ENCODE measurements around the gene TRIM54. TPM values are rescaled to one million over a fixed set of nuclear protein-coding genes. Genes with fewer than 3 reads are reported as not detected.

The TRIM54 gene
- total RNA-seq, 4 donors from 2014 or later, result 219 to 554 (median 427) TPM

DNA sequence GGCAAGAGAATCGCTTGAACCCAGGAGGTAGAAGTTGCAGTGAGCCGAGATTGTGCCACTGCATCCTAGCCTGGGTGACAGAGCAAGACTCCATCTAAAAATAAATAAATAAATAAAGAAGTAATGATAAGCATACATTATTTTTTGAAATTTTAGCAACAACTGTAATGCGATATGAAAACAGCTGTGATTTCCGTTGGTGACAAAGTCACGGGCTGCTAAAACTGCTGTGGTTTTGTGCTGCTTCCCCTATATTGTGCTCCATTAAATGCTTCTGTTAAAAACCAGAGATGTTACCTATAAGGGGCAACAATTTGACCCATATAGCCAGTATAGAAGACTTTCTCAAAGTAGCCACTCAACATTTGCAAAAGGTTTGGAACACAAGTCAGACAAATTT, 8.3 kb downstream of the TRIM54 start:
- intact Hi-C loops (cut with DNase I; ENCODE audit: low total_unique reads) (no loop called here), in situ Hi-C loops (cut with MboI; ENCODE audit: low sequenced_read_pairs in 4 of 4) (loop anchor here in 2 of 4 donors (25.0 kb wide), 1 partner anchor 328 kb away; the partner anchor contains the start of gene MAPRE3 (in 2 of the 2))
- Histone ChIP-seq H3K36me3 (peaks cover 0 to 16% of the 10 kb centered on the region in 2 donors), H3K4me3 (peak overlapping the region; percentile 41 to 84 (median 66)), H3K9me3 (no peaks in the 10 kb centered on the region), H3K27me3 (no peaks in the 10 kb centered on the region), H3K4me1 (peaks cover 83 to 95% of the 10 kb centered on the region in 2 donors), H3K27ac (peak overlapping the region; percentile 88 to 99 (median 98))
- DNase-seq (no peak), ATAC-seq (no peak)
- TF ChIP-seq POLR2A (IDR thresholded peaks at IDR 0.05), result no peak
- TF ChIP-seq, protein P1, sequence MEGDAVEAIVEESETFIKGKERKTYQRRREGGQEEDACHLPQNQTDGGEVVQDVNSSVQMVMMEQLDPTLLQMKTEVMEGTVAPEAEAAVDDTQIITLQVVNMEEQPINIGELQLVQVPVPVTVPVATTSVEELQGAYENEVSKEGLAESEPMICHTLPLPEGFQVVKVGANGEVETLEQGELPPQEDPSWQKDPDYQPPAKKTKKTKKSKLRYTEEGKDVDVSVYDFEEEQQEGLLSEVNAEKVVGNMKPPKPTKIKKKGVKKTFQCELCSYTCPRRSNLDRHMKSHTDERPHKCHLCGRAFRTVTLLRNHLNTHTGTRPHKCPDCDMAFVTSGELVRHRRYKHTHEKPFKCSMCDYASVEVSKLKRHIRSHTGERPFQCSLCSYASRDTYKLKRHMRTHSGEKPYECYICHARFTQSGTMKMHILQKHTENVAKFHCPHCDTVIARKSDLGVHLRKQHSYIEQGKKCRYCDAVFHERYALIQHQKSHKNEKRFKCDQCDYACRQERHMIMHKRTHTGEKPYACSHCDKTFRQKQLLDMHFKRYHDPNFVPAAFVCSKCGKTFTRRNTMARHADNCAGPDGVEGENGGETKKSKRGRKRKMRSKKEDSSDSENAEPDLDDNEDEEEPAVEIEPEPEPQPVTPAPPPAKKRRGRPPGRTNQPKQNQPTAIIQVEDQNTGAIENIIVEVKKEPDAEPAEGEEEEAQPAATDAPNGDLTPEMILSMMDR (IDR thresholded peaks at IDR 0.05 in 4 of 5, conservative IDR thresholded peaks at IDR 0.05 in 1 of 5), result no peak

DNA sequence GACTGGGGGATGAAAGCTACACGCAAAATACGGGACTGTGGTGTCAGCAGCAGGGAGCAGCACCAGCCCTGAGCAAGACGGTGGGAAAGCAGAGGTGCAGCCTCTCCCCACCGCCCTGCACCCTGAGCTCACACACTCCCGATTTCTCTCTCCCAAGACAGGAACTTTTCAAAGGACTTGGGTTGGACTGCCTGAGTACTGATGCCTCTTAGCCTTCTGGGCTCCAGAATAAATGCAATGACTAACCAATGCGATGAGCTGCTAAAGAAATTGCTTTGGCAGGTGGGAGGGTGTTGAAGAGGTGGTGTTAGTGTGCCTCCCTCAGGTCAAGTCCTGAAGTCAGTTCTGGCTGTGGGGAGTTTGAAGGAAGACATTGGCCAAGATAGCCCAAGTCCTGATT, 9.6 kb downstream of the TRIM54 start:
- DNase-seq (peak in 1 of 2 donors; percentile 67), ATAC-seq (peak; percentile 66 to 82)
- TF ChIP-seq POLR2A (IDR thresholded peaks at IDR 0.05), result peak in 1 of 2 donors; percentile 59
- TF ChIP-seq, protein P1 (IDR thresholded peaks at IDR 0.05 in 4 of 5, conservative IDR thresholded peaks at IDR 0.05 in 1 of 5), result peak in 3 of 5 experiments; percentile 11 to 50 (median 16)
- Histone ChIP-seq H3K36me3 (peaks cover 0 to 13% of the 10 kb centered on the region in 2 donors), H3K27me3 (no peaks in the 10 kb centered on the region), H3K9me3 (no peaks in the 10 kb centered on the region), H3K4me1 (peaks cover 88 to 97% of the 10 kb centered on the region in 2 donors), H3K27ac (peak overlapping the region; percentile 88 to 99 (median 98)), H3K4me3 (peak overlapping the region; percentile 42 to 84 (median 66))
- intact Hi-C loops (cut with DNase I; ENCODE audit: low total_unique reads), result loop anchor here (1.0 kb wide), 1 partner anchor 42 kb away; no protein-coding TSS in a partner anchor
- in situ Hi-C loops (cut with MboI; ENCODE audit: low sequenced_read_pairs in 4 of 4), result loop anchor here in 2 of 4 donors (25.0 kb wide), 1 partner anchor 330 kb away; the partner anchor contains the start of gene MAPRE3 (in 2 of the 2)

DNA sequence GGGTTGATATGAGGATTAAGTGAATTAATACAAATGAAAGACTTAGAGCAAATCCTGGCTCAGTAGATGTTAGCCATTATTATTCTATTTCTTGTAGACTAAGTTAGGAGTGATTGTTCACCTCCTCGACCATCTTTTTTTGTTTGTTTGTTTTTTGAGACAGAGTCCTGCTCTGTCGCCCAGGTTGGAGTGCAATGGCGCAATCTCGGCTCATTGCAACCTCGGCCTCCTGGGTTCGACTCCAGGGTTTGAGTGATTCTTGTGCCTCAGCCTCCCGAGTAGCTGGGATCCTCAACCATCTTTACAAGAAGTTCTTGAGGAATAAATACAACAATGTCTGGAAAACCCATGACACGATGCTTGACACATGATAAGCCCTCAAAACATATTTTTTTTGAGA, 12.7 kb downstream of the TRIM54 start:
- Histone ChIP-seq H3K4me1 (peaks cover 71 to 90% of the 10 kb centered on the region in 2 donors), H3K9me3 (no peaks in the 10 kb centered on the region), H3K4me3 (peak overlapping the region in 1 of 4 donors; percentile 14), H3K27me3 (no peaks in the 10 kb centered on the region), H3K27ac (peak overlapping the region; percentile 88 to 99 (median 98)), H3K36me3 (peaks cover 0 to 18% of the 10 kb centered on the region in 2 donors)
- in situ Hi-C loops (cut with MboI; ENCODE audit: low sequenced_read_pairs in 4 of 4) (loop anchor here in 2 of 4 donors (25.0 kb wide), 1 partner anchor 333 kb away; the partner anchor contains the start of gene MAPRE3 (in 2 of the 2)), intact Hi-C loops (cut with DNase I; ENCODE audit: low total_unique reads) (no loop called here)
- DNase-seq (no peak), ATAC-seq (no peak)
- TF ChIP-seq POLR2A (IDR thresholded peaks at IDR 0.05), result no peak
- TF ChIP-seq, protein P1 (IDR thresholded peaks at IDR 0.05 in 4 of 5, conservative IDR thresholded peaks at IDR 0.05 in 1 of 5), result no peak

DNA sequence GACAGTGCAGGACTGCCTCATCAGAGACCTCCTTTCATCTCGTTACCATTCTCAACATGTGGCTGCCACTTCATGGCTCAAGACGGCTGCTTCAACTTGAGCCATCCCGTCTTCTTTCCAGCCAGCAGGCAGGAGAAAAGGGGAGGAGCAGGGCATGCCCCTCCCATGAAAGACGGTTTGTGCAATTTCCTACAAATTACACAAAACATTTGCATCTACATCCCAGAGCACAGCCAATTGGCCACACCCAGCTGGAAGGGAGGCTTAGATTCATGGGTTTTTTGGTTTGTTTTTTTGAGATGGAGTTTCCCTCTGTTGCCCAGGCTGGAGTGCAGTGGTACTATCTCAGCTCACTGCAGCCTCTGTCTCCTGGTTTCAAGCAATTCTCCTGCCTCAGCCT, 14.3 kb downstream of the TRIM54 start:
- ATAC-seq (no peak), DNase-seq (no peak)
- in situ Hi-C loops (cut with MboI; ENCODE audit: low sequenced_read_pairs in 4 of 4), result loop anchor here in 2 of 4 donors (25.0 kb wide), 1 partner anchor 334 kb away; the partner anchor contains the start of gene MAPRE3 (in 2 of the 2)
- H3K27ac ChIP-seq, result peak overlapping the region; percentile 58 to 99 (median 92)
- H3K9me3 ChIP-seq, result no peaks in the 10 kb centered on the region
- no peak overlapping the region for H3K4me3 ChIP-seq
- no peaks in the 10 kb centered on the region for H3K27me3 ChIP-seq
- H3K36me3 ChIP-seq, result peaks cover 0 to 34% of the 10 kb centered on the region in 2 donors
- TF ChIP-seq, protein P1 (IDR thresholded peaks at IDR 0.05 in 4 of 5, conservative IDR thresholded peaks at IDR 0.05 in 1 of 5), result no peak
- TF ChIP-seq POLR2A (IDR thresholded peaks at IDR 0.05), result no peak
- intact Hi-C loops (cut with DNase I; ENCODE audit: low total_unique reads), result loop anchor here (2.0 kb wide), 1 partner anchor 18 kb away; no protein-coding TSS in a partner anchor
- peaks cover 55 to 85% of the 10 kb centered on the region in 2 donors for H3K4me1 ChIP-seq
